MM.1S (cell line): ENCODE data around the gene SEC61A1.

Source experiments
- CTCF ChIP-seq: fragments of 300-600 bp; sonication (generic); IDR thresholded peaks from 2 replicates; pipeline ENCODE4 v1.5.1; 2016; ENCODE audit warnings: antibody characterized with exemption, low read length, mixed read lengths
- EZH2 ChIP-seq: fragments of 300-600 bp; sonication (generic); optimal IDR thresholded peaks from 2 replicates; pipeline ENCODE3; 2017; ENCODE audit warnings: low read depth, mild to moderate bottlenecking, antibody characterized with exemption, low read length, mixed read lengths
- EZH2phosphoT487 ChIP-seq: fragments of 300-600 bp; sonication (generic); IDR thresholded peaks from 2 replicates; pipeline ENCODE4 v1.6.1; 2018; ENCODE audit warnings: antibody characterized with exemption, low read length

DNA sequence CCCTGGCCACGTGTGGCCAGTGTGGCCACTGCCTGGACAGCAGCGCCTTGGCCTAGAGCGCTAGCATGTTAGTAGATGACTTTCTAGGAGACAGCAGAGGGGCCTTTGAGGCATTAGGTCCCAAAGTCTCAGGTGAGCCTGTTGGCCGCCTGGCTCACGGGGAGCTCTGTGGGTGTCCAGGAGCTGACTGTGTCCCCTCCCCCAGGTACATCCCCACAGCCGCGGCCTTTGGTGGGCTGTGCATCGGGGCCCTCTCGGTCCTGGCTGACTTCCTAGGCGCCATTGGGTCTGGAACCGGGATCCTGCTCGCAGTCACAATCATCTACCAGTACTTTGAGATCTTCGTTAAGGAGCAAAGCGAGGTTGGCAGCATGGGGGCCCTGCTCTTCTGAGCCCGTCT, 17.0 kb downstream of the SEC61A1 start:
- TF ChIP-seq CTCF (no peak), EZH2phosphoT487 (no peak), EZH2 (no peak)
